ENCODE data around the gene BCL2L2.

GRCh38 chr14:23307146-23307530, 505 bp downstream of the BCL2L2 start:
- TF ChIP-seq POLR2A (IDR thresholded peaks at IDR 0.05; ENCODE audit: low read depth, low read length): no peak
- TF ChIP-seq POLR2AphosphoS5 (IDR thresholded peaks at IDR 0.05; ENCODE audit: low read depth, low read length): no peak
- TF ChIP-seq SPI1 (IDR thresholded peaks at IDR 0.05; ENCODE audit: low read depth, low read length): no peak
- TF ChIP-seq TAF1 (IDR thresholded peaks at IDR 0.05; ENCODE audit: low read depth, low read length): no peak

Data from GM12891 (cell line).